MM.1S (cell line): ENCODE measurements around the gene OSGIN1.

Experiments used
- CTCF ChIP-seq: fragments of 300-600 bp; sonication (generic); IDR thresholded peaks from 2 replicates; pipeline ENCODE4 v1.5.1; 2016; ENCODE audit warnings: antibody characterized with exemption, low read length, mixed read lengths
- EZH2 ChIP-seq: fragments of 300-600 bp; sonication (generic); optimal IDR thresholded peaks from 2 replicates; pipeline ENCODE3; 2017; ENCODE audit warnings: low read depth, mild to moderate bottlenecking, antibody characterized with exemption, low read length, mixed read lengths

GRCh38 chr16:83968891-83969649 lies 16.0 kb downstream of the OSGIN1 start:
- TF ChIP-seq CTCF (no peak), EZH2 (no peak)
